ENCODE data around the gene ABHD10. TPM values are rescaled to one million over a fixed set of nuclear protein-coding genes. Genes with fewer than 3 reads are reported as not detected.

Gene ABHD10
- total RNA-seq, 4 donors from 2014 or later, result 2.2 to 23.3 (median 9.3) TPM

DNA sequence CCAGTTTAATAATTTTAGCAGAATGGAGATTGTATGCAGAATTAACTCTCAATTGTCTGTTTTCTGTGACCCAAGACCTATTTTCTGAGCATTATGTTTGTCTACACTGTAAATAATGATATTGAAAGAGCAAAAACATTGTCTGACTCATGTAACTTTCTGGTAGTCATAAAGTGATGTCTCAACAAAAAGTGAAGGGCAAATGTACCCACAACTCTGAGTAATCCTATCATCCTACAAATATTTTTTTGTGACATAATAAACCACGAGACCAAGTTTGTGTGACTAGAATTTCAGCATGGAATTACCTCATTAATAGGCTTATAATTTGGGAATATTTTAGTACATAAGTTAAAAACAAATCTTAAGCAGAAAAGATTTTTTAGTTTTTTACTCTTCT lies 15.4 kb upstream of the ABHD10 start:
- no peak overlapping the region for H3K4me3 ChIP-seq
- intact Hi-C loops (cut with DNase I; ENCODE audit: low total_unique reads) (no loop called here), in situ Hi-C loops (cut with MboI; ENCODE audit: low pct_ligation_motif_present in 1 of 4, low pct_unique_long_range_greater_than_20kb in 1 of 4, low sequenced_read_pairs in 3 of 4) (loop anchor here in 1 of 4 donors (5.0 kb wide), 1 partner anchor 246 kb away; no protein-coding TSS in a partner anchor)
- no peak for TF ChIP-seq POLR2A (IDR thresholded peaks at IDR 0.05)
- TF ChIP-seq, protein P1, sequence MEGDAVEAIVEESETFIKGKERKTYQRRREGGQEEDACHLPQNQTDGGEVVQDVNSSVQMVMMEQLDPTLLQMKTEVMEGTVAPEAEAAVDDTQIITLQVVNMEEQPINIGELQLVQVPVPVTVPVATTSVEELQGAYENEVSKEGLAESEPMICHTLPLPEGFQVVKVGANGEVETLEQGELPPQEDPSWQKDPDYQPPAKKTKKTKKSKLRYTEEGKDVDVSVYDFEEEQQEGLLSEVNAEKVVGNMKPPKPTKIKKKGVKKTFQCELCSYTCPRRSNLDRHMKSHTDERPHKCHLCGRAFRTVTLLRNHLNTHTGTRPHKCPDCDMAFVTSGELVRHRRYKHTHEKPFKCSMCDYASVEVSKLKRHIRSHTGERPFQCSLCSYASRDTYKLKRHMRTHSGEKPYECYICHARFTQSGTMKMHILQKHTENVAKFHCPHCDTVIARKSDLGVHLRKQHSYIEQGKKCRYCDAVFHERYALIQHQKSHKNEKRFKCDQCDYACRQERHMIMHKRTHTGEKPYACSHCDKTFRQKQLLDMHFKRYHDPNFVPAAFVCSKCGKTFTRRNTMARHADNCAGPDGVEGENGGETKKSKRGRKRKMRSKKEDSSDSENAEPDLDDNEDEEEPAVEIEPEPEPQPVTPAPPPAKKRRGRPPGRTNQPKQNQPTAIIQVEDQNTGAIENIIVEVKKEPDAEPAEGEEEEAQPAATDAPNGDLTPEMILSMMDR (IDR thresholded peaks at IDR 0.05), result no peak
- no peak for TF ChIP-seq POLR2AphosphoS5 (IDR thresholded peaks at IDR 0.05)
- no peak for TF ChIP-seq EP300 (IDR thresholded peaks at IDR 0.05; ENCODE audit: low read depth)
- H3K36me3 ChIP-seq, result no peaks in the 10 kb centered on the region
- DNase-seq, result no peak
- no peaks in the 10 kb centered on the region for H3K27me3 ChIP-seq
- WGBS, 2 donors (ENCODE audit: low coverage in 1 of 2), result 59 to 62% methylated on average over 1 of the region's 1 CpG
- H3K27ac ChIP-seq, result no peak overlapping the region
- no peaks in the 10 kb centered on the region for H3K9me3 ChIP-seq
- H3K4me1 ChIP-seq, result peaks cover 0 to 8% (median 2%) of the 10 kb centered on the region in 4 donors

DNA sequence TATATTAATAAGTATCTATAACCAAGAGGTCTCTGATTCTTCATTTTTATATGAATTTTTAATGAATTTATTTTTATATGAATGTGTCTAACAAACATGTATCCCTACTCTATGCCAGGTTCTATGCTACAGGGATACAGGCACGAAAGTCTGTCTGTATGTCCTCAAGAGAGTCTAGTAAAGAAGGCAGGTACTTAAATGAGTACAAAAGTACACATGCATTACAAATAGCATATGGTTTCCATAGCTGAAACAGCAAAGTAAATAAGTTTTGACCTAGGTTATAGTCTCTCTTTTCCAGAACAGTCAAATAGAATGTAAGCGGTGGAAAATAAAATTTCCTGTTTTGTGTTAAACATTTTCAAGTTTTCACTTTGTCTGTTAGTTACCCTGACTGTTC lies 13.3 kb upstream of the ABHD10 start:
- no peaks in the 10 kb centered on the region for H3K9me3 ChIP-seq
- TF ChIP-seq POLR2A (IDR thresholded peaks at IDR 0.05) (no peak), POLR2AphosphoS5 (IDR thresholded peaks at IDR 0.05) (no peak), EP300 (IDR thresholded peaks at IDR 0.05; ENCODE audit: low read depth) (no peak)
- TF ChIP-seq, protein P1 (IDR thresholded peaks at IDR 0.05), result no peak
- no peaks in the 10 kb centered on the region for H3K36me3 ChIP-seq
- WGBS, 2 donors (ENCODE audit: low coverage in 1 of 2), result 82 to 88% methylated on average over 2 of the region's 2 CpGs
- H3K27ac ChIP-seq, result no peak overlapping the region
- H3K27me3 ChIP-seq, result no peaks in the 10 kb centered on the region
- peaks cover 0 to 8% (median 2%) of the 10 kb centered on the region in 4 donors for H3K4me1 ChIP-seq
- no peak for DNase-seq
- no peak overlapping the region for H3K4me3 ChIP-seq
- in situ Hi-C loops (cut with MboI; ENCODE audit: low pct_ligation_motif_present in 1 of 4, low pct_unique_long_range_greater_than_20kb in 1 of 4, low sequenced_read_pairs in 3 of 4) (no loop called here), intact Hi-C loops (cut with DNase I; ENCODE audit: low total_unique reads) (loop anchor here (5.0 kb wide), 1 partner anchor 103 kb away; no protein-coding TSS in a partner anchor)

DNA sequence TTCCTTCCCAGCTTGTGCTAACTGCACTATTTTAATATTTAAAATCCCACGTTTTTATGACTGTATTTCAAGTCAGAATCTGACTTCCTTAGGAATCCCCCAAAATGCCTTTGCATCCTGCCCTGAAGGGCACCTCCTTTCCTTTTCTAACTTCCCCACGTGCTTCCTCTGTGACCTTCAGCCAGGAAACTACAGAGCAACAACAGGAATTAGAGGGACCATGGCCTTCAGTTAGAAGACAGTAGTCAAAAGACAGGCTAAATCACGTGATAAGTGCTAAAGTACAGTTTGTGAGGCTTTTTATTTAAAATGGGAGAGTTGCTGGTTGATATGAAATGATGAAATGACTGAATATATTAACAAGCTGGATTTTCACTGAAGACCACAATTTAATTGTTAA lies 11.8 kb upstream of the ABHD10 start:
- in situ Hi-C loops (cut with MboI; ENCODE audit: low pct_ligation_motif_present in 1 of 4, low pct_unique_long_range_greater_than_20kb in 1 of 4, low sequenced_read_pairs in 3 of 4), result no loop called here

DNA sequence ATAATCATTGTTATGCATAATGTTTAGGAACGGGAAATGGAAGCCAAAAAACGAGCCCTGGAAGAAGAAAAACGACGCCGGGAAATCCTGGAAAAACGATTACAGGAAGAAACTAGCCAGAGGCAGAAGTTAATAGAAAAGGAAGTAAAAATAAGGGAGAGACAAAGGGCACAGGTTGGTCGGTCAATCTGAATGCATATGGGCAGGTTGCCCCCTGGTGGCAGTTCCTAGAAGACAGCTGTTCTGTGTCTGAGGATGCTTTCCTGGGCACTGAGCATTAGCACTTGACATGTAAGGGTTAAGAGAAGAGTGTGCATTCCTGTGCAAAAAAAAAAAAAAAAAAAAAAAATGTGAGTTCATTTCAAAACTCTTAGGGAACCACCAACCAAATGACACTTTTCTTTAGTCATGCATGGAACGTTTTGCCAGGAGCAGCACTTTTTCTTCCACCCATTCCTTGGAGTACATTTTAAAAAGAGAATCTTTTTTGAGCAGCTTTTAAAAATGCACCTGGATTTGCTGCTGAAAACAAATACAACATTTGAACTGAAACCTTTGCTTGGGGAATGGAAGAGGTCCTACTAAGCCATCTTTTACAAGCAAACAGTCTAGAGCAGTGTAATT lies 11.1 kb upstream of the ABHD10 start:
- Histone ChIP-seq H3K27ac (peak overlapping the region; percentile 16 to 55 (median 30)), H3K27me3 (no peaks in the 10 kb centered on the region), H3K4me3 (no peak overlapping the region), H3K9me3 (no peaks in the 10 kb centered on the region), H3K36me3 (no peaks in the 10 kb centered on the region), H3K4me1 (peaks cover 0 to 8% (median 2%) of the 10 kb centered on the region in 4 donors)
- intact Hi-C loops (cut with DNase I; ENCODE audit: low total_unique reads) (loop anchor here (2.0 to 5.0 kb wide), 2 partner anchors 105 to 251 kb away; no protein-coding TSS in a partner anchor), in situ Hi-C loops (cut with MboI; ENCODE audit: low pct_ligation_motif_present in 1 of 4, low pct_unique_long_range_greater_than_20kb in 1 of 4, low sequenced_read_pairs in 3 of 4) (no loop called here)
- TF ChIP-seq POLR2A (IDR thresholded peaks at IDR 0.05), result no peak
- TF ChIP-seq EP300 (IDR thresholded peaks at IDR 0.05; ENCODE audit: low read depth), result no peak
- TF ChIP-seq, protein P1 (IDR thresholded peaks at IDR 0.05), result peak; percentile 87 to 94 (median 92)
- peak in 1 of 3 donors; percentile 38 for TF ChIP-seq POLR2AphosphoS5 (IDR thresholded peaks at IDR 0.05)
- peak; percentile 85 for DNase-seq
- WGBS, 2 donors (ENCODE audit: low coverage in 1 of 2), result 0 to 11% methylated on average over 7 to 8 of the region's 8 CpGs

More for the DNA sequence above, 11.8 kb upstream of the ABHD10 start:
- H3K27me3 ChIP-seq, result no peaks in the 10 kb centered on the region
- intact Hi-C loops (cut with DNase I; ENCODE audit: low total_unique reads), result loop anchor here (2.0 to 5.0 kb wide), 2 partner anchors 105 to 250 kb away; no protein-coding TSS in a partner anchor
- WGBS, 2 donors (ENCODE audit: low coverage in 1 of 2), result 13 to 32% methylated on average over 3 of the region's 3 CpGs
- H3K36me3 ChIP-seq, result no peaks in the 10 kb centered on the region
- H3K9me3 ChIP-seq, result no peaks in the 10 kb centered on the region
- DNase-seq, result no peak
- H3K27ac ChIP-seq, result peak overlapping the region; percentile 16 to 55 (median 30)
- TF ChIP-seq POLR2AphosphoS5 (IDR thresholded peaks at IDR 0.05) (no peak), EP300 (IDR thresholded peaks at IDR 0.05; ENCODE audit: low read depth) (no peak), POLR2A (IDR thresholded peaks at IDR 0.05) (no peak)
- H3K4me3 ChIP-seq, result no peak overlapping the region
- peaks cover 0 to 8% (median 2%) of the 10 kb centered on the region in 4 donors for H3K4me1 ChIP-seq
